ENCODE data around the gene ZNF91. TPM values are rescaled to one million over a fixed set of nuclear protein-coding genes. Genes with fewer than 3 reads are reported as not detected.
"Not testable (repeated sequence)": the region's sequence is repeated elsewhere in the genome, so short reads cannot be mapped to it uniquely, and the experiment has no call there.

The ZNF91 gene
- total and polyA plus RNA-seq, 11 donors, result 9.5 to 302 (median 147) TPM

DNA sequence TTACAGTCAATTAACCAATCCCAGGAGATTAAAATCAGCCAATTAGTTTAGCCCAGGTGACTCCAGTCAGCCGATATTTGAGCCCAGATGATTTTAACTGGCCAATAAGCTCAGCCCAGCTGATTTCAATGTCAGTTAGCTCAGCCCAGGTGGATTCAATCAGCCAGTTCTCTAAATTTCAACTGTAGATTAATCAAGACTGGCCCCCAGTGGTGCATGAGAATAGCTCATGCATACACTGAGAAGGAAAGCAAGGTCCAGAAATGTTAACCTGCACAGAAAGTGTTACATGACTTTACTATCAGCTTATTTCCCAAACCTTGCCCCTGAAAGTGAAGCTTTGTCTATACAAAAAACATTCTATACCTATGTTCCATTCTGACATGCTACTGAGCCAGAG lies 89.7 kb downstream of the ZNF91 start:
- Histone ChIP-seq H3K9me3 (peaks cover 0 to 6% (median 0%) of the 10 kb centered on the region in 12 donors), H3K27me3 (no peaks in the 10 kb centered on the region), H3K27ac (no peak overlapping the region), H3K36me3 (peaks cover 0 to 7% (median 0%) of the 10 kb centered on the region in 9 donors), H3K4me3 (no peak overlapping the region), H3K4me1 (no peaks in the 10 kb centered on the region)
- TF ChIP-seq POLR2A (IDR thresholded peaks at IDR 0.05) (no peak), CTCF (IDR thresholded peaks at IDR 0.05) (no peak)
- 58 to 76% (median 68%) methylated on average over 1 of the region's 1 CpG for WGBS, 4 donors
- DNase-seq (no peak), ATAC-seq (no peak)
- intact Hi-C loops (cut with DNase I), result no loop called here

DNA sequence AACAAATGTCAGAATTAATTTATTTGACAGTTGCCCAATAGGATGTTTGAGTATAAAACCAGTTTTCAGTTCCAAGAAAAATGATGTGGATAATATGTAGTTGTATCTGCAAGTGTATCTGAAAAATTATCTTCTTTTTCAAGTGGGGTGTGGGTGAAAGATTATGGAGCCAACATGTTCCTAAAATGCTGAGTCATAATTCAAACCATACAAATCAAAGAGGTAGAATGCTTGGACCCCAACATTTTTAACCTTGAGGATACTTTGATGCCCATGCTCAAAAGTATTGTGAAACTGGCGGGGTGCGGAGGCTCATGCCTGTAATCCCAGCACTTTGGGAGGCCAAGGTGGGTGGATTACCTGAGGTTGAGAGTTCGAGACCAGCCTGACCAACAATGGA lies 91.0 kb downstream of the ZNF91 start:
- H3K4me3 ChIP-seq, result no peak overlapping the region
- H3K36me3 ChIP-seq, result peaks cover 0 to 7% (median 0%) of the 10 kb centered on the region in 9 donors
- DNase-seq (no peak), ATAC-seq (no peak)
- intact Hi-C loops (cut with DNase I), result no loop called here
- 80 to 95% (median 88%) methylated on average over 3 of the region's 3 CpGs for WGBS, 4 donors
- no peak overlapping the region for H3K27ac ChIP-seq
- H3K27me3 ChIP-seq, result no peaks in the 10 kb centered on the region
- no peaks in the 10 kb centered on the region for H3K4me1 ChIP-seq
- no peak for TF ChIP-seq CTCF (IDR thresholded peaks at IDR 0.05)
- TF ChIP-seq POLR2A (IDR thresholded peaks at IDR 0.05), result no peak
- H3K9me3 ChIP-seq, result peaks cover 0 to 14% (median 0%) of the 10 kb centered on the region in 12 donors

GRCh38 chr19:23294141-23294540 lies 101.1 kb downstream of the ZNF91 start:
- Histone ChIP-seq H3K4me3 (no peak overlapping the region), H3K27me3 (no peaks in the 10 kb centered on the region), H3K27ac (no peak overlapping the region), H3K4me1 (no peaks in the 10 kb centered on the region), H3K9me3 (no peaks in the 10 kb centered on the region), H3K36me3 (no peaks in the 10 kb centered on the region)
- TF ChIP-seq CTCF (IDR thresholded peaks at IDR 0.05) (no peak), POLR2A (IDR thresholded peaks at IDR 0.05) (no peak)
- WGBS, 4 donors, result 73 to 78% (median 75%) methylated on average over 4 of the region's 4 CpGs
- DNase-seq (no peak), ATAC-seq (no peak)
- intact Hi-C loops (cut with DNase I), result no loop called here

DNA sequence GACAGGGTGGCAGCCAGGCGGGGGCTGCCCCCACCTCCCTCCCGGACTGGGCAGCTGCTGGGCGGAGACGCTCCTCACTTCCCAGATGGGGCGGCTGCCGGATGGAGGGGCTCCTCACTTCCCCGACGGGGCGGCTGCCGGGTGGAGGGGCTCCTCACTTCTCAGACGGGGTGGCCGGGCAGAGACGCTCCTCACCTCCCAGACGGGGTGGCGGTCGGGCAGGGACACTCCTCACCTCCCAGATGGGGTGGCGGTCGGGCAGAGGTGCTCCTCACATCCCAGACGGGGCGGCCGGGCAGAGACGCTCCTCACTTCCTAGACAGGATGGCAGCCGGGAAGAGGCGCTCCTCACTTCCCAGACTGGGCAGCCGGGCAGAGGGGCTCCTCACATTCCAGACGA lies 105.3 kb downstream of the ZNF91 start:
- DNase-seq; H3K9me3 ChIP-seq; ATAC-seq; H3K27ac ChIP-seq; H3K4me3 ChIP-seq; intact Hi-C loops (cut with DNase I); H3K4me1 ChIP-seq; H3K27me3 ChIP-seq; H3K36me3 ChIP-seq: not testable (repeated sequence)
- whole genome bisulfite sequencing, 4 donors, result 95 to 97% (median 96%) methylated on average over 7 to 26 of the region's 26 CpGs

Other genes with a start within 250 kb of the ZNF91 start
- 1 to 10 TPM in 8 of 9 donors, under 1 TPM in 1; 0.75 to 2.9 (median 1.5) TPM for gene ZNF724, start 145.1 kb downstream of the ZNF91 start, total RNA-seq
- under 1 TPM; 0.34 to 0.35 TPM for gene ZNF724, start 145.1 kb downstream of the ZNF91 start, polyA plus RNA-seq